Muscle of leg (tissue), 11 donors: ENCODE results near the gene HOXB8. TPM values are rescaled to one million over a fixed set of nuclear protein-coding genes. Genes with fewer than 3 reads are reported as not detected.

Source experiments
- DNase-seq: peaks from one replicate; pipeline ENCODE4 v3.0.0; 2013
- H3K27ac ChIP-seq: one replicate; pipeline ENCODE4 v1.5.1; 2013; ENCODE audit warnings: mild to moderate bottlenecking, low read length, control low read depth
- H3K27me3 ChIP-seq: one replicate; pipeline ENCODE4 v1.6.1; 2013; ENCODE audit warnings: low read length; ENCODE audit not compliant: control insufficient read depth, insufficient read depth
- H3K36me3 ChIP-seq: one replicate; pipeline ENCODE4 v1.6.1; 2013; ENCODE audit warnings: low read length; ENCODE audit not compliant: control insufficient read depth, insufficient read depth
- H3K4me1 ChIP-seq: one replicate; pipeline ENCODE4 v1.6.1; 2013; ENCODE audit warnings: low read length; ENCODE audit not compliant: control insufficient read depth, insufficient read depth
- H3K4me3 ChIP-seq: one replicate; pipeline ENCODE4 v1.5.1; 2013; ENCODE audit warnings: low read length, control low read depth
- H3K9me3 ChIP-seq: replicated peaks from 2 replicates; pipeline ENCODE4 v1.6.1; 2013; ENCODE audit warnings: low read depth, low read length; ENCODE audit not compliant: control insufficient read depth
- WGBS: methylation state at CpG from one replicate; pipeline ENCODE4 v1.1.5; 2013; ENCODE audit warnings: missing lambda C conversion rate; ENCODE audit not compliant: insufficient coverage; 5-methylcytosine and 5-hydroxymethylcytosine counted together
- polyA plus RNA-seq, 8 donors: library from polyadenylated mRNA; unstranded; fragments of 120-200 nt; gene quantifications; one replicate each; pipeline versions ENCODE4 v1.2.1 to v1.2.3, GENCODE V29; 2013; ENCODE audit warnings: inconsistent platforms in 1 of 8, low replicate concordance in 1 of 8; ENCODE audit not compliant: insufficient read length in 8 of 8, insufficient read depth in 1 of 8
- total RNA-seq: library from RNA; stranded (reverse); fragments of 120-200 nt; gene quantifications from one replicate; pipeline ENCODE4 v1.2.4, GENCODE V29; 2013

Gene HOXB8
- total and polyA plus RNA-seq, 9 donors: 0.04 to 0.46 (median 0.29) TPM; not detected in 1

DNA sequence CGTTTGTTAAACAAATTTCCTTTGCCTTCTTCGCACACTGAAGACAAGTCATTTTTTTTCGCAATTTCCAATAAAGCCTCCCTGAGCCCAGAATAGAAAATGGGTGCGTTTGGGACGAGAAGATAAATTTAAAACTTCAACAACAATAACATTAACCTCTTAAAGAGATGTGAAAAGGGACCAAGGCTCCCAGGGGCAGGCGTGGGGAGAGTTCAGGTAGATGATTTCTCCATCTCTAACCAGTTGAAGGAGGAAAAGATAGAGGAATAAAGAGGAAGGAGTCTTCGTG, 35.7 kb downstream of the HOXB8 start:
- no peak for DNase-seq
- 0% methylated on average over 1 of the region's 7 CpGs for WGBS

DNA sequence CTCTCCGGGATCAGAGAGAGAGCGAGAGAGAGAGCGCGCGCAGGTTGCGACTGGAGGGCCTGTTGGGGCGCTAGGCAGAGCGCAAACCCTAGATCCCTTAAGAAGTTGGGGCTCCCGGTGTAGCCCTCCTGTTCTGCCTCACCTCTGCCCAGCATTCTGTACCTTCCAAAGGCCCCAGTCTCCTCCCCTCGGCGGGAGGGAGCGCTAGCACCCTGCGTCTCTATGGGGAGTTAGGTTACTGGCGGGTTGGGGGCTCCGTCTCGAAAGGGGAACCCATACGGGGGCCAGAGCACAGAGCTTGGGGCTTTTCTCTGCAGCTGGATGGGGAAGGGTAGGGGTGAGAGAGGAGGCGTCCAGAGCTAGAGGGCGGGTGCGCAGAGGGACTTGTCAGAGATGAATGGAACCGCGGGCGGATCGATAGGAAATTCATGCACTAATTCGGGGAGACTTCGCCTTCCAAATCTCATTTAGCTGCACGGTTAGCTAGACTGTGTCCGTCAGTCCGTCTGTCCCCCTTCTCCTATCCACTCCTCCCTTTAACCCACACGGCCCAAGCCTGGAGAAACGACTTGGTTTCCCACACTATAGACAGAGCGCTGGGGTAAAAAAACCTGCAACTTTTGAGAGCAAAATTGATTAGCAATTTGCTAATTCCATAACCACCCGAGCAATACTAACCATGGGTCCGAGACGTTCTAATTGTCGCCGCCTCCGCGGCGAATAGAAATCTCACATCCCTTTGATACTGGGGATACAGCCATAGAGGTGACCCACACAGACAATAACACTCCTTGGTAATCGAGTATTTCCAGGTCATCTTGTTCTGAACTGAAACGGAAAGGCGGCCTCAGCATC, 36.2 kb downstream of the HOXB8 start:
- no peaks in the 10 kb centered on the region for H3K9me3 ChIP-seq
- DNase-seq: no peak
- peak overlapping the region; percentile 44 for H3K4me3 ChIP-seq
- H3K27me3 ChIP-seq: peaks cover 95% of the 10 kb centered on the region
- H3K27ac ChIP-seq: peak overlapping the region; percentile 86
- WGBS: 1% methylated on average over 29 of the region's 43 CpGs
- H3K36me3 ChIP-seq: no peaks in the 10 kb centered on the region
- H3K4me1 ChIP-seq: peaks cover 35% of the 10 kb centered on the region

More for the DNA sequence above, 35.7 kb downstream of the HOXB8 start:
- Histone ChIP-seq H3K4me1 (peaks cover 35% of the 10 kb centered on the region), H3K27me3 (peaks cover 93% of the 10 kb centered on the region), H3K9me3 (no peaks in the 10 kb centered on the region), H3K27ac (peak overlapping the region; percentile 86), H3K36me3 (no peaks in the 10 kb centered on the region), H3K4me3 (no peak overlapping the region)

DNA sequence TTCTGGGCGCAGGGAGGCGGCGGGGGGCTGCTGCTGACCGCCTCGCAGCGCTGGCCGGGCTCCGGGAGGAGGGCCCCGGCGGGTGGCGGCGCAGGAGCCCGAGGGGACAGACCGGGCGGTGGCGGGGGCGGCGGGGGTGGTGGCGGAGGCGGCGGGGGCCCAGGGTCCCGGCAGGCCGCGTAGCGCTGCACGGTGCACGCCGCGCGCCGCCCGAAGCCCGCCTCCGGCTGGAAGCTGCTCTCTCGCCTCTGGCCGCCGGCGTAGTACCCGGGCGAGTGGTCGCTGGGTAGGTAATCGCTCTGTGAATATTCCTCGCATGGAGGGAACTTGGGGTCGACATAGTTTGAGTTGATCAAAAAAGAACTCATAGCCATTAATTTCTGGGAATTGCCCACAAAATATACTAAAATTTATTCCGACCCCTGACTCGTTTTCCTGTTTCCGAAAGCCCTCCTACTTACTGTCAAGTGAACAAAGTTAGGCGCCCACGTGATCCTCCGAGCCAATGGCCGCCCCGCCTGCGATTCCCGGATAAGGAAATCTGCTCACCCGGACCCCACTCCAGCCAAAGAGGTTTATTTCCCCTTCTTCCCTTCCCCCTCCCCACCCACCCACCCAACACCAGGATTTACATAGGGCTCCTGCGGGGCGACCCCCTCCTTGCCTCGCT, 37.0 kb downstream of the HOXB8 start, which contains the start of gene HOXB4:
HOXB4 (minus strand) TSS at position 405 of the 670 bp plus-strand sequence; CDS start at position 374, 31 bp downstream.
- peak within 1 kb of the TSS; percentile 44 for H3K4me3 ChIP-seq

DNA sequence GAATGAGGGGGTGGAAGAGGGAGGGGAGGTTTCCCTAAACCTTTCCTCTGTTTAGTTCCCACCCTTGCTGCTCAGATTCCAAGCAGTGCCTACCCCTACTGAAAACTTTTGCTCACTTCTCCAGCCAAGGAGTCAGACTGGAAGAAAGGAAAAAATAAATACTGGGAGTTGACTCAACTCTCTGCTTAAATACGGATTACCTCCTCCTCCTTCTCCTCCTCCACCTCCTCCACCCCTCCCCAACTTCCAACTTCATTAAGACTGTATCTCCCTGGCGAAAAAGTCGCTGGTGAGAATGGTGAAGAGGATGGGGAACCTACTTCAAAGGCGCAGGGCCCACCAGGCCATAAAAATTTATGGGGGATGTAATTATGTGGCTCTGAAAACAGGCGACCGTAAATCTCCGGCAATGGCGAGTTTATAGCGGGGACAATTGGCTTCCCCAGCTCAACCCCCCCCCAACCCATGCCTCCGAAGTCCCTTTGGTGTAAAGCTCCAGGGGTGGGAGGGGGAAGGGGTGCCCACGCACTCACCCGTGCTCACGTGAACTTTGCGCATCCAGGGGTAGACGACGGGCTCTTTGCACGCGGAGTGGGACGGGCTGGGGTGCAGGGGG, 37.7 kb downstream of the HOXB8 start:
- H3K27ac ChIP-seq: peak overlapping the region; percentile 47
- no peaks in the 10 kb centered on the region for H3K9me3 ChIP-seq
- H3K4me1 ChIP-seq: peaks cover 32% of the 10 kb centered on the region
- H3K36me3 ChIP-seq: no peaks in the 10 kb centered on the region
- no peak for DNase-seq
- WGBS: 0% methylated on average over 6 of the region's 19 CpGs
- H3K27me3 ChIP-seq: peaks cover 96% of the 10 kb centered on the region
- peak overlapping the region; percentile 37 for H3K4me3 ChIP-seq

More for the DNA sequence above, 37.0 kb downstream of the HOXB8 start, which contains the start of gene HOXB4:
- DNase-seq: peak; percentile 74
- Histone ChIP-seq H3K27ac (peak within 1 kb of the TSS; percentile 86), H3K4me1 (peaks cover 35% of the 10 kb centered on the region), H3K9me3 (no peaks in the 10 kb centered on the region), H3K36me3 (no peaks in the 10 kb centered on the region), H3K27me3 (peaks cover 96% of the 10 kb centered on the region)
- WGBS: 0% methylated on average over 25 of the region's 58 CpGs

DNA sequence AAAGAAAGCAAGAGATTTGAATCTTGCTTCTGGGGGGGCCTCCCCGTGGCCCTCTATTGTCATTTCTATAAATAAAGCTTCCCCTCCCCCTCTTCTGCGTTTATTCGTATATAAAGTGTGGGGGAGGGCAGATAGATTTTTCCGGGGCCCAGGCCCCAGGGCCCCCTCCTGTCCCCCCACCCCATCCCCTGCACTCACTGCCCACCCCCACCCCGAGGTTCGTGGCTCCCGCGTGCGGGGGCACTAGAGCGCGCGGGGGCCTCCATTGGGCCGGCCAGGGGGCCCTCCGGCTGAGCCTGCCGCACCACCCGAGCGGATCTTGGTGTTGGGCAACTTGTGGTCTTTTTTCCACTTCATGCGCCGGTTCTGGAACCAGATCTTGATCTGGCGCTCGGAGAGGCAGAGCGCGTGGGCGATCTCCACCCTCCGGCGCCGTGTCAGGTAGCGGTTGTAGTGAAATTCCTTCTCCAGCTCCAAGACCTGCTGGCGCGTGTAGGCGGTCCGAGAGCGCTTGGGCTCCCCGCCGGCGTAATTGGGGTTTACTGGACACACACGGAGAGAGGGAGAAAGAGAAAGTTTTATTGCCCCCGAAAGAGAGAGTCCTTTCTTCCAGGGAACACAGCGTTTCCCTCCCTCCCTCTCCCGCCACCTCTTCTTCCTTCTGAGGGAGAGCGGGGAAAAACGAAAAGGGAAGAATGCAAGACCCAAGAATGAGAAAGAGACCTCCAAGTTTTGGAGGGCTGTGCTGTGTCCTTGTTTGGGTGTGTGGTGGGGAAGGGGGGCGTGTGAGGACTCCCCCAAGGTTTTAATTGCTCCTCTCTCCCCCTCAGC, 38.4 kb downstream of the HOXB8 start:
- DNase-seq: no peak
- no peaks in the 10 kb centered on the region for H3K9me3 ChIP-seq
- H3K4me1 ChIP-seq: peaks cover 29% of the 10 kb centered on the region
- no peak overlapping the region for H3K27ac ChIP-seq
- H3K36me3 ChIP-seq: no peaks in the 10 kb centered on the region
- H3K4me3 ChIP-seq: peak overlapping the region; percentile 37
- peaks cover 96% of the 10 kb centered on the region for H3K27me3 ChIP-seq
- WGBS: 15% methylated on average over 15 of the region's 43 CpGs

DNA sequence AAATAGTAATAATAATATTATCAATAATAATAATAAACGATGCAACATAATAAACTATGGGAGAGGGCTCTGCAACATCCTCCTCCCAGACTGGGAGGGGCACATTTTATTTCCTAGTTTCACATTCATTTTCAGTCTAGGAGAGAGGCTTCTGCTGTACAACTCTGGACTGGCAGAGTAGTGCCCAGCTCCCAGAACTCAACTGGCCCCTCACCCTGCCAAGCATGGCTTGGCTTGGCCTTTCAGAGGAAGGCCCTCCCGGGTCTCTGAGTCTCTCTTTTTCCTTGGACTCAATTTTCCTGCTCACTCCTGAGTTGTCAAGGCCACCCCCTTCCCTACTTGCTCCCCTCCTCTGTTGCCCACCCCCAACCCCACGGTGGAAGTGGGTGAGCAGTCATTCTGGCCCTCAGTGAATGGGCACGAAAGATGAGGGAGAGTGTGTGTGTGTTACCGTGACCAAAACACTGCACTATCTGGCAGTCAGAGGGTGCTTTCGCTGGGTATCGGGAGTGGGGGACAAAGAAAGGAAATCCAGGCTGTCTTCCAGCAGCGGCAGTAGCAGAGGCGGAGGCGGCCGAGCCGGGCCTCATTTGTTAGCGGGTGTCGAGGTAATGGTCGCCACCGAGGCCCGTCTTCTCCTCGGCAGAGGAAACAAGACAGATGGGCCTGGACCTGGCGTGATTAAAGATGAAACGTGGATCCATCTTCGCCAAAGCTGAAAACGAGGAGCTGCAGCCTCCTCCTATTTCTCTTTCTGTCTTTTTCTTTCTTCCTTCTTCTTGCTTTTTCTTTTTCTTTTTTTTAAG, 39.2 kb downstream of the HOXB8 start:
- 12% methylated on average over 12 of the region's 22 CpGs for WGBS
- Histone ChIP-seq H3K4me1 (peaks cover 35% of the 10 kb centered on the region), H3K27me3 (peaks cover 96% of the 10 kb centered on the region), H3K4me3 (no peak overlapping the region), H3K27ac (peak overlapping the region; percentile 47), H3K36me3 (no peaks in the 10 kb centered on the region), H3K9me3 (no peaks in the 10 kb centered on the region)
- DNase-seq: no peak

- Histone ChIP-seq H3K36me3 (no peaks in the 10 kb centered on the region), H3K27me3 (peaks cover 96% of the 10 kb centered on the region), H3K9me3 (no peaks in the 10 kb centered on the region), H3K4me1 (peaks cover 41% of the 10 kb centered on the region), H3K4me3 (no peak overlapping the region), H3K27ac (no peak overlapping the region)
- no peak for DNase-seq
- no CpG with 5 or more reads among the region's 7 CpGs for WGBS
Measured at GRCh38 chr17:48575066-48575582, 40.0 kb downstream of the HOXB8 start.

DNA sequence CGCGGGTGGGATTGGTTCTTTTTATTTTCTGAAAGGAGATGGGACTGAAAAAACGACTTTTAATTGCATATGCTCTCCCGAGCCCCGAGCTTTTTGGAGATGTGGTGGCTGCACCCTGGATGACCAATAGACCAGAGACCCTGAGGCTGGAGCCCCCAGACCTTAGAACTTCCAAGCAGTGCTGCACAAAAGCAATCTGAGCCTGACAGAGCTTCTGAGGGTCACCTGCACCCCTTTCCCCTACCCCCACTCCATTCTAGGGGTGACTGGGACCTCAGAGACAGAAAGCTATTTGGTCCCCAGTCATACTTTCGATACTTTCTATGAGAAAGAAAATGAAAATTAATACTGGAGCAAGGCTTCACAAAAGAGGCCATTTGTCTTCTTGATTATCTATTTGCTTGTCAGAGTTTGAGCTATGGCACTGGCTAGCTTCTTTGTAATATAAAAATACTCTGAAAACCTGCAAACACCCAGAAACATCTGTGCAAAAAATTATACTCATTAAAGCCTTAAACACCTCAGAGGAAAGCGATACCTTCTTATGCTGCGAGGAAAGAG, 40.5 kb downstream of the HOXB8 start:
- H3K27me3 ChIP-seq: peaks cover 96% of the 10 kb centered on the region
- H3K36me3 ChIP-seq: no peaks in the 10 kb centered on the region
- 25% methylated on average over 5 of the region's 8 CpGs for WGBS
- DNase-seq: no peak
- no peaks in the 10 kb centered on the region for H3K9me3 ChIP-seq
- no peak overlapping the region for H3K27ac ChIP-seq
- H3K4me3 ChIP-seq: no peak overlapping the region
- peaks cover 41% of the 10 kb centered on the region for H3K4me1 ChIP-seq
